Measurements from ENCODE around the gene GJA3.

GRCh38 chr13:20119960-20120359 is 40.9 kb downstream of the GJA3 start:
- TF ChIP-seq, protein P1, sequence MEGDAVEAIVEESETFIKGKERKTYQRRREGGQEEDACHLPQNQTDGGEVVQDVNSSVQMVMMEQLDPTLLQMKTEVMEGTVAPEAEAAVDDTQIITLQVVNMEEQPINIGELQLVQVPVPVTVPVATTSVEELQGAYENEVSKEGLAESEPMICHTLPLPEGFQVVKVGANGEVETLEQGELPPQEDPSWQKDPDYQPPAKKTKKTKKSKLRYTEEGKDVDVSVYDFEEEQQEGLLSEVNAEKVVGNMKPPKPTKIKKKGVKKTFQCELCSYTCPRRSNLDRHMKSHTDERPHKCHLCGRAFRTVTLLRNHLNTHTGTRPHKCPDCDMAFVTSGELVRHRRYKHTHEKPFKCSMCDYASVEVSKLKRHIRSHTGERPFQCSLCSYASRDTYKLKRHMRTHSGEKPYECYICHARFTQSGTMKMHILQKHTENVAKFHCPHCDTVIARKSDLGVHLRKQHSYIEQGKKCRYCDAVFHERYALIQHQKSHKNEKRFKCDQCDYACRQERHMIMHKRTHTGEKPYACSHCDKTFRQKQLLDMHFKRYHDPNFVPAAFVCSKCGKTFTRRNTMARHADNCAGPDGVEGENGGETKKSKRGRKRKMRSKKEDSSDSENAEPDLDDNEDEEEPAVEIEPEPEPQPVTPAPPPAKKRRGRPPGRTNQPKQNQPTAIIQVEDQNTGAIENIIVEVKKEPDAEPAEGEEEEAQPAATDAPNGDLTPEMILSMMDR (IDR thresholded peaks at IDR 0.05 in 4 of 5, conservative IDR thresholded peaks at IDR 0.05 in 1 of 5), result no peak
- TF ChIP-seq POLR2A (IDR thresholded peaks at IDR 0.05), result no peak
